ENCODE measurements around the gene TET1.
"Not testable (repeated sequence)": the region's sequence is repeated elsewhere in the genome, so short reads cannot be mapped to it uniquely, and the experiment has no call there.

- TF ChIP-seq, protein P1, sequence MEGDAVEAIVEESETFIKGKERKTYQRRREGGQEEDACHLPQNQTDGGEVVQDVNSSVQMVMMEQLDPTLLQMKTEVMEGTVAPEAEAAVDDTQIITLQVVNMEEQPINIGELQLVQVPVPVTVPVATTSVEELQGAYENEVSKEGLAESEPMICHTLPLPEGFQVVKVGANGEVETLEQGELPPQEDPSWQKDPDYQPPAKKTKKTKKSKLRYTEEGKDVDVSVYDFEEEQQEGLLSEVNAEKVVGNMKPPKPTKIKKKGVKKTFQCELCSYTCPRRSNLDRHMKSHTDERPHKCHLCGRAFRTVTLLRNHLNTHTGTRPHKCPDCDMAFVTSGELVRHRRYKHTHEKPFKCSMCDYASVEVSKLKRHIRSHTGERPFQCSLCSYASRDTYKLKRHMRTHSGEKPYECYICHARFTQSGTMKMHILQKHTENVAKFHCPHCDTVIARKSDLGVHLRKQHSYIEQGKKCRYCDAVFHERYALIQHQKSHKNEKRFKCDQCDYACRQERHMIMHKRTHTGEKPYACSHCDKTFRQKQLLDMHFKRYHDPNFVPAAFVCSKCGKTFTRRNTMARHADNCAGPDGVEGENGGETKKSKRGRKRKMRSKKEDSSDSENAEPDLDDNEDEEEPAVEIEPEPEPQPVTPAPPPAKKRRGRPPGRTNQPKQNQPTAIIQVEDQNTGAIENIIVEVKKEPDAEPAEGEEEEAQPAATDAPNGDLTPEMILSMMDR (IDR thresholded peaks at IDR 0.05) = not testable (repeated sequence)
- TF ChIP-seq ZFX (IDR thresholded peaks at IDR 0.05; ENCODE audit: borderline replicate concordance) = not testable (repeated sequence)
These were observed 175.6 kb downstream of the TET1 start for GRCh38 chr10:68735739-68736138.
